DMS114 treated with DMSO at 0.1 percent for 48 hours (cell line): Measurements from ENCODE around the gene ZP4.
"Not testable (repeated sequence)": the region's sequence is repeated elsewhere in the genome, so short reads cannot be mapped to it uniquely, and the experiment has no call there.

Experiments
- DNase-seq: peaks from one replicate; lab custom pipeline; 2025; ENCODE audit not compliant: unreplicated experiment; lab: John Stamatoyannopoulos, UW

The ZP4 gene

DNA sequence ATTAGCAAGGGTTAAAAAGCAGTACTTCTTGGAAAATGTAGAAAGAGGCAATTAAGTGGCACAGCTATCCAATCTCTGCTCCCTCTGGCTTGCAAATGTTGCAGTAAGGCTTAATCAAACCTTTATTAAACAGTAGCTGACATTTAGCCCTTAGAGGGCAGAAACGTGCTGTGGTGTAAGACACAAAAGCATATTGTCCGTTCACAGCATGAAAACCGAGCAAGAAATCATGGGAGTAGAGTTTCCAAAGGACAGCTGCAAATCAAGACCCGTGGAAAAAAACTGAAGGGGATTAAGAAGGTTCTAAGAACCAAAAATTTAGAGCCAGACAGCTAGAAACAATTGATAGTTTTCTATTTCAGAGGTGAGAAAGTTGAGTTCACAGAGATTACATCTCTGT lies 13.1 kb downstream of the ZP4 start:
- DNase-seq = no peak

DNA sequence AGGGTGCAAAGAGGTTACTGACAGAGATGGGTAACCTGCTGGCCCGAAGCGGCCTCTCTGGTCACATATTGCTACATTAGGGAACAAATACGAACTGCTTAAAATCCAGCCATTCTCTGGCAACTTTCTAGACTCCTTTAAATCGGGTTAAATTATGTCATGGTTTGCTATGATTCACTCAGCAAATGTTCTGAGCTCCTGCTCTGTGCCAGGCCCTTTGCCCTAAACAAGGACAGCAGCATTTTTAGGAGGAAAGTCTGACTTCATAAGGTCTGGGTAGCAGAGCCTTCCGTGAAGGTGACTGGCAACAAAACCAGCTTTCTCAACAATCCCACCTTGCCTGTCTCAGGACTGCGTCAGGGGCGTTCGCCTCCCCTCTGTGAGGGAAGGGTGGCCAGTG lies 15.4 kb downstream of the ZP4 start:
- no peak for DNase-seq

GRCh38 chr1:237873487-237874211 lies 17.1 kb downstream of the ZP4 start:
- no peak for DNase-seq

DNA sequence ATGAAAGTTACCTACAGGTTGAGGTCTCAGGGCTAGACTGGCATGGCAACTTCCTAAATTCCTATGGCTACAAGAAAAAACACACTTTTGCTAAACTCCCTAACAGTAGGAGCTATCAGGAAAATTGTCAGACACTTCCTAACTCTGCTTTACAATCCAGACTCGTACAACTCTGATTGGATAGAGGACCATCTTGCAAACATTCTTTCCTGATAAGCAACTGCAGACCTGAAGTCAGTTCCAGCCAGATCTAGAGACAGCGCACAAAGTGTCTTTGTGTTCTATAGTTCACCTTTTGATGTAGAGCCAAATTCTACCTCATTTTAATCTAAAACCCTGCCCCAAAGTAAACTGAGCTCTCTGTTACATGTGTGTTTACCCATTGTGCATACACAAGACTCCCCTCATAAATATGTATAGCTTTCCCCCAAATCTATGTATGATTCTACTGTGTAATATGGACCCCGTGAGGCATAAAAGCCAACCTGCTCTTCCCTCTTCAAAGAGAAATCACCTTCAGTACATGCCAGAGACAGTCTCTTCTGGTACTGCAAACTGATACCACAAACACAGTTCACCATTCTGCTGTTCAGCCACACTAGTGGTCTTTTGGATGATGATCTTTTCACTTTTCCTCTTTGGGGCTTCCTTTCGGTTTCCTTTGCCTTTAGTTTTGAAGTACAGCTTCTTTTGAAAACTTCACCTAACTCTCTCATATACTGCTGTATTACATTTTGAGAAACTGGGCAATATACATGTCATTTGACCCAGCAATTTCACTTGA lies 21.7 kb downstream of the ZP4 start:
- no peak for DNase-seq

DNA sequence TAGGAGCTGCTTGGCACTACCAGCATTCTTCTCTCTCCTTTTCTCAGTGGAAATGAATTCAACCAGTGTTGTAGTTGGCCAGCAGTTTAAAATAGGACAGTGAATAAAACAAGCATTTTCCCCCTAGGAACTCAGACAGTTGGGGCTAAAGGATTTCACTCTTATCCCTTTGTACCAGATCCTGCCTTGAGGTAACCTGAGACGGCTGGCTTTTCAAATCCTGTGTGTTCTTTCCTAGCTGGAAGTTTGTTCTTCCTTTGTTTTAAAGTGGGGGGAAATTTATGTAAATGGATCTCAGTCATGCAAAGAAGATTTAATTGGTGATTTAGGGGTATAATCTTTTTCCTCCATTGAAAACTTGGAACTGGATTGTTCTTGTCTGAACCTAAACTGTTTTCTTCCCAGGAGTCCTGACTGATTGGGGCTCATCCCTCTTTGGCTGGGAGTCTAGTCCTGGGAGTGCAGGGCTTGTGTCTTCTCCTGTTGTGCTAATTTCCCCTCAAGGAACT lies 23.3 kb downstream of the ZP4 start:
- no peak for DNase-seq

DNA sequence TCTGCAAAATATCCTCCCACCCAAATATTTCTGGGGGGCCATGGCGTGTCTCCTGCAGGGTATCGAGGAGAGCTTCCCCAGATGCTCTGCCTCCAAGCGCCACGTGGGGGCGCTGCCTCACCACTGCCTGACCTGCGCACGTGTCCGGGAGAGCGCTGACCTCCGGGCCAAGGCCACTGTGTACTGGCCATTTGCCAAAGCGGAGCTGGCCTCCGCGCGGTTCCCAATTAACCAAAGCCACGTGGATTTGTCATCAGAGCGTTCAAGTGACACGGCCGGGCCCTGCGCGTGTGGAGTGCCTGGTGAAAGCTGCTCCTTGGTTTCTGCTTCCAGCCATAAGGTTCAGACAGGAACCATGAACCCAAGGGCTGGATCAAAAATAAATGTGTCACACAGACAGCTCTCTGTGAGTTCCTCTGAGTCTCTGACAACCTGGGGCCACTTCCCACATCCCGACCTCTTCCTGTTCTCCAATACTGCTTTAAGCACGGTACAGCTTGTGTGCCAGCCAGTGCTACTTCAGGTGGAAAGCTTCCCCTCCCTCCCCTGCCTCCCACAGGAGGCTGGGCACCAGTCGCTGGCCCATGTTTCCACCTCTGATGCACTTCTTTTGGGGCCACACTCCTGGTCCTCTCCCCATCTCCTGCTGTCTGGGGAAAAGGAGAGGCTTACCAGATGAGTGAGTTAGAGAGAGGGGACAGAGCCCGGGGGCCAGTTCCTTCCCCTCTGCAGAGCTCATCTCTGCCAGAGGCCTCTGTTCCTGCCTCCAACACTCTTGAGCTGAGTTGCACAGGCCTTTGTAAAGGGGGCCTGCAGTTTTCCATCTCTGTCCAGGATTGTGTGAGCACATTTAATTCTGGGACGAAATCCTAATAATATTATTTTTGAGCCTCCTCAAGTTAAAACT lies 26.1 kb downstream of the ZP4 start:
- no peak for DNase-seq

DNA sequence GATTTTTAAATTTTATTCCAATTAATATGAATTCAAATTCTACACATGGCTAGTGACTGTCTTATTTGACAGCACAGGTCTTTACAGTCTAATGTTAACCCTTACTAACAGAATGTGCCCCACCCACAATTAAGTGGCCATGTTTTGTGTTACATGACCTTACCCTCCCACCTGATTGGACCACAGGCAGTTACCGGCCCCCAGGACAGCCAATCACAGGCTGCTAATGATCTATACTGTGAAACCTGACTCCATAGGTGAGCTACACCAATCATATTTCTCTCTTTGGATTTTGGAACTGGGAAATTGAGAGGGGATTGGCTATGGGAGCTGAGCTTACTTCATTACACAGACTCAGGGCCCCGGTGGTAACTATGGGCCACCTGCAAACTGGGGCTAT lies 27.5 kb downstream of the ZP4 start:
- no peak for DNase-seq

GRCh38 chr1:237861944-237862343 lies 28.8 kb downstream of the ZP4 start:
- DNase-seq = no peak

DNA sequence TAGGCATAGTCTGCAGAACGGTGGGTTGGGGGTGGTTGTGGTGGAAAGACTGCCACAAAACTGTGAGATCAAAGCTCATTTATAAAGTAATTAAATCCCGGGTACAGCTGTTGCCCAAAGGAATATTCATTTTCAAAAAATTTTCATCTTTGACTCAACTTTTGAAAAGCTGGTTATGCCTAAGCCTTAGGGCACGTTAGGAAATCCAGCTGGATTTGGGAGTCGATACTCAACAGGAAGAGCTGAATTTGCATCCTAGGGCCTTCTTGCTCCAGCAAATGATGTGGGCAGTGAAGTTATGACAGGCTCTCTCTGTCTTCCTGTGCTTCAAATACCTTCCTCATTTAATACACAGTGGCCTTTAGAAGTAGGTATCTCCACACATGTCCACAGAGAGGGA lies 31.7 kb downstream of the ZP4 start:
- no peak for DNase-seq

DNA sequence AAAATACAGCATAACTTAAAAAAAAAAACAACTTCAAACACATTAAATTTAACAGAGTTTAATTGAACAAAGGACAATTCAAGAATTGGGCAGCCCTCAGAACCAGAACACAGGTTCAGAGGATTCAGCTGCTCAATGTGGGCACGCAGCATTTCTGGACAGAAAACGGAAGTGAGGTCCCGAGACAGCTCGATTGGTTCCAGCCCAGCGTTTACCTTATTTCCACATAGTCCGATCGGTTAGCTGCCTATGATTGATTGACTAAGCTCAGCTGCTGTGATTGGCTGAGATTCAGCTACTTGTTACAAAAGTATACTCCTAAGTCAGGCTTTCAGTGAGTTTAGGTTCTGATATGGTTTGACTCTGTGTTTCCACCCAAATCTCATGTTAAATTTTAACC lies 33.3 kb downstream of the ZP4 start:
- no peak for DNase-seq

- DNase-seq = no peak
Observed at GRCh38 chr1:237852342-237852741, 38.4 kb downstream of the ZP4 start.

DNA sequence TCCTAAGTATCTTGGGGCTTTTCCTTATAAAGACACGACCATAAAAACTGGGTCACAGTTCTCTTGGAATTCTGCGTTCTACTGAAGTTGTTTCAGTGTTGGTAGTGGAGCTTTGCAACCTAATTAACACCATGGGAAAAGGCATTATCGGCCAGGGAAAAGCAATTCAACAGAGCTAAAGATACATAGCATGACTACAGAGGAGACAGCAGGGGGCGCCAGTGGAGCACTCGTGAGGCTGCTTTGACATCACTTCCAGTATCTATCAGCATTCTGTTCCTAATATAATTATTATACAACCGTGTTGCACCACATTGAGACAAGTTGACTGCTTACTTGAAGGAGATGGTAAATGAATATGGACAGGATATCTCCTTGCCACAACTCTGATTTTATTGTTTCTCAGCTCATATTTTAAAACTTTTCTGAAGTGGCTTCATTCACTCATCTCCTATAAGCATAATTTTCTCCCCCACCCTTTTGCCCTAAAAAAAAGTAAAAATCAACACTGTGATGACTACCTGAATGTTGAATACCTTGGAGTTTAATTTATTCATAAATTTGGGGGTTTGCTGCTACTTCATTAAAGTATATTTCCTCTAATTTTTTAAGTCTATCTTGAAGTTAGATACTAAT lies 39.4 kb downstream of the ZP4 start:
- DNase-seq = peak; percentile 11

DNA sequence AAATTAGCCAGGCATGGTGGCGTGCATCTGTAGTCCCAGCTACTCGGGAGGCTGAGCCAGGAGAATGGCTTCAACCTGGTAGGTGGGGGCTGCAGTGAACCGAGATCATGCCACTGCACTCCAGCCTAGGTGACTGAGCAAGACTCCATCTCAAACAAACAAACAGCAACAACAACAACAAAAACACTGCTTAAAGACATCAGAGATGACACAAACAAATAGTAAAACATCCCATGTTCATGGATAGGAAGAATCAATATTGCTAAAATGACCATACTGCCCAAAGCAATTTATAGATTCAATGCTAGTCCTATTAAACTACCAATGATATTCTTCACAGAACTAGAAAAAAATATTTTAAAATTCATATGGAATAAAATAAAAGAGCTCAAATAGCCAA lies 47.2 kb downstream of the ZP4 start:
- not testable (repeated sequence) for DNase-seq

GRCh38 chr1:237841485-237841884 lies 49.2 kb downstream of the ZP4 start:
- no peak for DNase-seq

DNA sequence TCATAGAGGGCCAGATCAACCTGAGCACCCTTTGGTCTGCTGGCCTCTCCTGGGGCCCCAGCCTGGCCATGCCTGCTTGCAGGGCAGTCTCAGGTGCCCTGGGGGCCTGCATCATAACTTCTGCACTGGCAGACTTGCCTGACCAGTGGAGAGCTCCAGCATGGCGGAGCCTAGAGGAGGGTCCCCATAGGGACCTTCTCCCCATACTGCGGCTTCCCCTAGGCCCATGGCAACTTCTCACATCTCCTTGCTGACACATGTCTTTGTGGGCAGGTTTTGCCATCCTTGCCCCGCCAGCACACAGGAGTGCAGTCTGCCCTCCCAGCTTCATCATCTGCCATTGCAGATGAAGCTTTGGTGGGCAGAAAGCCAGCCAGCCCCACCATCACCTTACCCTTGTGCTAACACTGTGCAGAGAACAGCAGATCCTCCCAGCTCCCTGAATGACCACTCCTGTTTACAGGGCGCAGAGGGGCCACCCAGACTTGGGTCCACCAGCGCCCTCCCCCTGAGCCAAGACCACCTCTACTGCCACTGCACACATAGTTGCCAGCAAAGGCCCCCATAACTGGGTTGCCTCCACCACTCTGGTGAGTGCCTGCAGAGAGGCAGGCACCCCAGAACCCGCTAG lies 51.7 kb downstream of the ZP4 start:
- no peak for DNase-seq

GRCh38 chr1:237838320-237838719 lies 52.4 kb downstream of the ZP4 start:
- no peak for DNase-seq

DNA sequence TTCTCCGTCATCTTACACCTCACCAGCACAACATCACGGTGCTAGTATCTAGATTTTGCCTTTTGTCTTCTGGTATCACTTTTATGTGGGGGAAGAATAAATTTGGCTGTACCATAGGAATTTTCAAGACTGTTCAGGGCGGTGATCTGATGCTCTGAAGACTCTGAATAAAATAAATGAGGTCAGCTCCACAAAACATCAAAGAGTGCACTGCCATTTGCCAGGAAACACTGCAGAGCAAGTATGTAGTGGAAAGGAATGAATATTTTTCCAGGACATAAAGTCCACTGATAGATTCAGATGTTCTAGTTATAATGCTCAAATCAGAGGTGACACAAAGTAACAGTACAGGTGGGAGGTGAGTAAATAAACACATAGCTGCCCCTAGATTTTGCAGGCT lies 56.3 kb downstream of the ZP4 start:
- DNase-seq = no peak

GRCh38 chr1:237834048-237834447 lies 56.7 kb downstream of the ZP4 start:
- DNase-seq = no peak

DNA sequence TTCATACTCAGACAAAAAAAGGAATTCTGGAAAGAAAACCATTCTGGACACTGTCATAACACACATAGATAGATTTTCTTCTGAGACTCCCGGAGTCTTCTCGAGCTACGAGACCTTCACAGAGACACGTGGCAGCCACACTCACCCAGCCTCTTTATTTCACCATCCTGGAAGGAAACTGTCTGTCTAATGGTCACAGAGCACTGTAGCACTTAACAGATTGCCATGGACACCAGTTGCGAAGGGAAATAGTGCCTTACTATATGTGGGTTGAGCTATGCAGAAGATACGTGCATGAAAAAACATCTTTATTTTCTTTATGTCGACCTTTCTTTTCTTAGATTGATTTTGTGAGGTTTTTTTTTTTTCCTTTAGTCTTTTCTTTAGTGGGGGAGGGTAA lies 57.9 kb downstream of the ZP4 start:
- no peak for DNase-seq
